SK-N-SH treated with all-trans-retinoic acid at 6 μM for 48 hours (cell line): ENCODE measurements around the gene FAM180A.
A peak's percentile ranks its signal among the peaks of the same experiment; 100 is the strongest.

Experiments
- ATAC-seq: fragments of 200-7000 bp; cut with Tn5 transposase; 3 replicates; pipeline ENCODE4 v1.9.1; 2020; ENCODE audit warnings: mild to moderate bottlenecking, moderate library complexity
- ARNTL ChIP-seq: fragments of 450-650 bp; formaldehyde crosslinking; IDR thresholded peaks from 2 replicates; pipeline ENCODE4 v1.5.0; 2020; ENCODE audit warnings: low read depth, mild to moderate bottlenecking, moderate library complexity, borderline replicate concordance
- BACH2 ChIP-seq: fragments of 250-450 bp; sonication (Bioruptor Pico); IDR thresholded peaks from 2 replicates; pipeline ENCODE4 v1.9.0; 2021; ENCODE audit warnings: mild to moderate bottlenecking, borderline replicate concordance
- CREB5 ChIP-seq: fragments of 250-450 bp; sonication (Bioruptor Pico); IDR thresholded peaks from 2 replicates; pipeline ENCODE4 v1.5.1; 2020; ENCODE audit warnings: low read depth, mild to moderate bottlenecking, moderate library complexity
- CSDC2 ChIP-seq: fragments of 250-450 bp; sonication (Bioruptor Pico); IDR thresholded peaks from 2 replicates; pipeline ENCODE4 v1.5.0; 2020; ENCODE audit warnings: mild to moderate bottlenecking, moderate library complexity
- CSRNP3 ChIP-seq: fragments of 250-450 bp; sonication (Bioruptor Pico); IDR thresholded peaks from 2 replicates; pipeline ENCODE4 v1.5.1; 2021; ENCODE audit warnings: mild to moderate bottlenecking, moderate library complexity
- ESRRG ChIP-seq: fragments of 250-450 bp; sonication (Bioruptor Pico); IDR thresholded peaks from 2 replicates; pipeline ENCODE4 v1.6.1; 2021; ENCODE audit warnings: mild to moderate bottlenecking
- GLIS3 ChIP-seq: fragments of 250-450 bp; sonication (Bioruptor Pico); IDR thresholded peaks from 2 replicates; pipeline ENCODE4 v1.5.0; 2020; ENCODE audit warnings: mild to moderate bottlenecking, moderate library complexity
- ISL1 ChIP-seq: fragments of 250-450 bp; sonication (Bioruptor Pico); IDR thresholded peaks from 2 replicates; pipeline ENCODE4 v2.1.2; 2022; ENCODE audit warnings: mild to moderate bottlenecking, moderate library complexity
- OSR1 ChIP-seq: fragments of 250-450 bp; sonication (Bioruptor Pico); IDR thresholded peaks from 2 replicates; pipeline ENCODE4 v1.8.0; 2022; ENCODE audit warnings: moderate library complexity, mild to moderate bottlenecking, inconsistent platforms
- PATZ1 ChIP-seq: fragments of 250-450 bp; sonication (Bioruptor Pico); IDR thresholded peaks from 2 replicates; pipeline ENCODE4 v1.8.0; 2020; ENCODE audit warnings: mild to moderate bottlenecking, moderate library complexity, borderline replicate concordance
- POU6F1 ChIP-seq: fragments of 250-450 bp; sonication (Bioruptor Pico); IDR thresholded peaks from 2 replicates; pipeline ENCODE4 v1.8.0; 2021; ENCODE audit warnings: low read depth, mild to moderate bottlenecking, moderate library complexity, borderline replicate concordance
- PPARA ChIP-seq: fragments of 250-450 bp; sonication (Bioruptor Pico); IDR thresholded peaks from 2 replicates; pipeline ENCODE4 v1.5.0; 2020; ENCODE audit warnings: mild to moderate bottlenecking, borderline replicate concordance
- RARB ChIP-seq: fragments of 250-450 bp; sonication (Bioruptor Pico); IDR thresholded peaks from 2 replicates; pipeline ENCODE4 v1.8.0; 2021; ENCODE audit warnings: mild to moderate bottlenecking, moderate library complexity
- SNAI2 ChIP-seq: fragments of 250-450 bp; sonication (Bioruptor Pico); IDR thresholded peaks from 2 replicates; pipeline ENCODE4 v1.5.0; 2020; ENCODE audit warnings: mild to moderate bottlenecking, moderate library complexity
- TCF4 ChIP-seq: fragments of 250-450 bp; sonication (Bioruptor Pico); IDR thresholded peaks from 2 replicates; pipeline ENCODE4 v1.8.0; 2021; ENCODE audit warnings: mild to moderate bottlenecking, moderate library complexity, borderline replicate concordance
- TOX ChIP-seq: fragments of 250-450 bp; sonication (Bioruptor Pico); IDR thresholded peaks from 2 replicates; pipeline ENCODE4 v1.8.0; 2021; ENCODE audit warnings: mild to moderate bottlenecking, moderate library complexity, borderline replicate concordance
- TSHZ2 ChIP-seq: fragments of 250-450 bp; sonication (Bioruptor Pico); IDR thresholded peaks from 2 replicates; pipeline ENCODE4 v1.5.0; 2020; ENCODE audit warnings: mild to moderate bottlenecking, moderate library complexity
- ZC3H10 ChIP-seq: fragments of 250-450 bp; sonication (Bioruptor Pico); IDR thresholded peaks from 2 replicates; pipeline ENCODE4 v1.5.1; 2021; ENCODE audit warnings: mild to moderate bottlenecking, moderate library complexity
- ZFP3 ChIP-seq: fragments of 250-450 bp; sonication (Bioruptor Pico); IDR thresholded peaks from 2 replicates; pipeline ENCODE4 v1.5.0; 2020; ENCODE audit warnings: mild to moderate bottlenecking, moderate library complexity
- ZFP30 ChIP-seq: fragments of 450-650 bp; formaldehyde crosslinking; IDR thresholded peaks from 2 replicates; pipeline ENCODE4 v1.5.0; 2022; ENCODE audit warnings: mild to moderate bottlenecking, moderate library complexity
- ZNF565 ChIP-seq: fragments of 450-650 bp; formaldehyde crosslinking; conservative IDR thresholded peaks from 2 replicates; pipeline ENCODE4 v1.5.0; 2020; ENCODE audit warnings: low read depth, mild to moderate bottlenecking, moderate library complexity
- ZNF70 ChIP-seq: fragments of 450-650 bp; formaldehyde crosslinking; IDR thresholded peaks from 2 replicates; pipeline ENCODE4 v1.5.0; 2020; ENCODE audit warnings: mild to moderate bottlenecking, moderate library complexity
- ZNF8 ChIP-seq: fragments of 450-650 bp; formaldehyde crosslinking; IDR thresholded peaks from 2 replicates; pipeline ENCODE4 v1.5.0; 2020; ENCODE audit warnings: mild to moderate bottlenecking, moderate library complexity

FAM180A gene

GRCh38 chr7:135768064-135768463 lies 19.5 kb upstream of the FAM180A start:
- TF ChIP-seq CREB5 (no peak), RARB (CRISPR knock-in tag) (no peak), PPARA (CRISPR knock-in tag) (no peak), ZC3H10 (CRISPR knock-in tag) (no peak), ESRRG (CRISPR knock-in tag) (no peak), TSHZ2 (CRISPR knock-in tag) (no peak), ZFP3 (CRISPR knock-in tag) (no peak), POU6F1 (CRISPR knock-in tag) (no peak), CSDC2 (no peak), ZFP30 (CRISPR knock-in tag) (no peak), TCF4 (no peak), ARNTL (no peak), BACH2 (CRISPR knock-in tag) (no peak), OSR1 (CRISPR knock-in tag) (no peak), ZNF8 (CRISPR knock-in tag) (no peak)
- TF ChIP-seq, all 23 proteins: peak for 0

GRCh38 chr7:135763261-135763660 lies 14.6 kb upstream of the FAM180A start:
- TF ChIP-seq RARB (CRISPR knock-in tag) (no peak), ZNF565 (no peak), ZNF8 (CRISPR knock-in tag) (no peak), TCF4 (no peak)
- ATAC-seq, result no peak

More at GRCh38 chr7:135768064-135768463, 19.5 kb upstream of the FAM180A start:
- ATAC-seq, result no peak

GRCh38 chr7:135761751-135762488 lies 13.3 kb upstream of the FAM180A start:
- TF ChIP-seq ZC3H10 (CRISPR knock-in tag), result no peak
- TF ChIP-seq ESRRG (CRISPR knock-in tag), result no peak
- TF ChIP-seq ARNTL, result no peak
- TF ChIP-seq GLIS3 (CRISPR knock-in tag), result no peak
- no peak for TF ChIP-seq POU6F1 (CRISPR knock-in tag)
- TF ChIP-seq, all 23 proteins: peak for 0
- peak; percentile 62 for ATAC-seq

GRCh38 chr7:135759532-135759931 lies 10.9 kb upstream of the FAM180A start:
- ATAC-seq, result no peak
- TF ChIP-seq PATZ1, result no peak
- no peak for TF ChIP-seq CSRNP3 (CRISPR knock-in tag)
- TF ChIP-seq ZNF565, result no peak
- TF ChIP-seq POU6F1 (CRISPR knock-in tag), result no peak
- no peak for TF ChIP-seq RARB (CRISPR knock-in tag)
- no peak for TF ChIP-seq BACH2 (CRISPR knock-in tag)
- no peak for TF ChIP-seq SNAI2 (CRISPR knock-in tag)
- no peak for TF ChIP-seq TOX (CRISPR knock-in tag)
- TF ChIP-seq ISL1, result no peak
- TF ChIP-seq GLIS3 (CRISPR knock-in tag), result no peak
- no peak for TF ChIP-seq TCF4
- TF ChIP-seq ZNF70 (CRISPR knock-in tag), result no peak
- TF ChIP-seq ZFP3 (CRISPR knock-in tag), result no peak
- TF ChIP-seq ZNF8 (CRISPR knock-in tag), result no peak
- no peak for TF ChIP-seq ZC3H10 (CRISPR knock-in tag)
